GM18505 (cell line): ENCODE measurements around the gene RBM25.

Experiments used
- ATAC-seq: cut with Tn5 transposase; IDR thresholded peaks from one replicate; pipeline ENCODE4 v1.9.1; 2021; ENCODE audit not compliant: unreplicated experiment
- POLR2A ChIP-seq: IDR thresholded peaks from 4 replicates; pipeline ENCODE4 v1.6.1; 2011; ENCODE audit warnings: borderline replicate concordance; ENCODE audit not compliant: insufficient read depth, insufficient read length; ENCODE audit errors: extremely low read depth

Gene RBM25

GRCh38 chr14:73172500-73172899 lies 114.2 kb downstream of the RBM25 start:
- no peak for TF ChIP-seq POLR2A

GRCh38 chr14:73173092-73173735 lies 114.9 kb downstream of the RBM25 start:
- no peak for TF ChIP-seq POLR2A
- no peak for ATAC-seq

More at GRCh38 chr14:73172500-73172899, 114.2 kb downstream of the RBM25 start:
- no peak for ATAC-seq
